Glutamatergic neuron (in vitro differentiated cells): ENCODE data around the gene EXOSC10. TPM values are rescaled to one million over a fixed set of nuclear protein-coding genes. Genes with fewer than 3 reads are reported as not detected.
"Not testable (repeated sequence)": the region's sequence is repeated elsewhere in the genome, so short reads cannot be mapped to it uniquely, and the experiment has no call there.

ENCODE experiments used
- DNase-seq: peaks from one replicate; pipeline ENCODE4 v3.0.0; 2022
- H3K27ac Mint-ChIP-seq: one replicate; pipeline ENCODE4 v1.8.0; 2020; ENCODE audit warnings: mild to moderate bottlenecking, mixed read lengths, inconsistent platforms; ENCODE audit not compliant: unreplicated experiment
- H3K27me3 Mint-ChIP-seq: one replicate; pipeline ENCODE4 v1.8.0; 2020; ENCODE audit warnings: mild to moderate bottlenecking, moderate library complexity, mixed read lengths, inconsistent platforms; ENCODE audit not compliant: unreplicated experiment
- H3K36me3 Mint-ChIP-seq: one replicate; pipeline ENCODE4 v1.8.0; 2020; ENCODE audit warnings: mild to moderate bottlenecking, mixed read lengths, inconsistent platforms; ENCODE audit not compliant: unreplicated experiment
- H3K4me1 Mint-ChIP-seq: one replicate; pipeline ENCODE4 v1.8.0; 2020; ENCODE audit warnings: mild to moderate bottlenecking, low read depth, mixed read lengths, inconsistent platforms; ENCODE audit not compliant: unreplicated experiment
- H3K4me3 Mint-ChIP-seq: one replicate; pipeline ENCODE4 v1.8.0; 2020; ENCODE audit warnings: mild to moderate bottlenecking, mixed read lengths, inconsistent platforms; ENCODE audit not compliant: unreplicated experiment
- H3K9me3 Mint-ChIP-seq: one replicate; pipeline ENCODE4 v1.8.0; 2020; ENCODE audit warnings: mild to moderate bottlenecking, moderate library complexity, mixed read lengths, inconsistent platforms; ENCODE audit not compliant: unreplicated experiment
- CTCF ChIP-seq: fragments of 200-600 bp; sonication (generic); IDR thresholded peaks from one replicate; pipeline ENCODE4 v1.5.0; 2021; ENCODE audit not compliant: partially characterized antibody, unreplicated experiment
- total RNA-seq: library from RNA; stranded (reverse); fragmentation: NEBNext Ultra II Directional; extraction: Animal tissue kit (Norgen Biotek cat#: 25700); gene quantifications from one replicate; pipeline ENCODE4 v1.2.1, GENCODE V29; 2021; ENCODE audit not compliant: unreplicated experiment

Gene EXOSC10
- total RNA-seq, 1 donor from 2014 or later, result 111 TPM

DNA sequence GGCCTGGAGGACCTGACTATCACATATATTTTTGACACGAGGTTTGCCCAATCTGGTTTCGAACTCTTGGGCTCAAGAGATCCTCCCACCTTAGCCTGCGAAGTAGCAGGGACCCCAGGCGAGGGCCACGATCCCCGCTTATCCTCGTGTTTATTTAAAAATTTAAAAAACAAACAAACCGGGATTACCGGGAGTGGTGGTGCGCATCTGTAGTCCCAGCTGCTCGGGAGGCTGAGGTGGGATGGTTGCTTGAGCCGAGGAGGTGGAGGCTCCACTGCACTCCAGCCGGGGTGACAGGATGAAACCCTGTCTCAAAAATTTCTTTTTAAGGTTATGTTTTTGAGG, 452 bp upstream of the EXOSC10 start:
- H3K36me3 Mint-ChIP-seq, result no peaks in the 10 kb centered on the region
- peaks cover 2% of the 10 kb centered on the region for H3K27me3 Mint-ChIP-seq
- peak overlapping the region; percentile 95 for H3K27ac Mint-ChIP-seq
- H3K4me3 Mint-ChIP-seq, result peak overlapping the region; percentile 93
- no peaks in the 10 kb centered on the region for H3K9me3 Mint-ChIP-seq
- H3K4me1 Mint-ChIP-seq, result peaks cover 5% of the 10 kb centered on the region
- no peak for TF ChIP-seq CTCF
- DNase-seq, result no peak

DNA sequence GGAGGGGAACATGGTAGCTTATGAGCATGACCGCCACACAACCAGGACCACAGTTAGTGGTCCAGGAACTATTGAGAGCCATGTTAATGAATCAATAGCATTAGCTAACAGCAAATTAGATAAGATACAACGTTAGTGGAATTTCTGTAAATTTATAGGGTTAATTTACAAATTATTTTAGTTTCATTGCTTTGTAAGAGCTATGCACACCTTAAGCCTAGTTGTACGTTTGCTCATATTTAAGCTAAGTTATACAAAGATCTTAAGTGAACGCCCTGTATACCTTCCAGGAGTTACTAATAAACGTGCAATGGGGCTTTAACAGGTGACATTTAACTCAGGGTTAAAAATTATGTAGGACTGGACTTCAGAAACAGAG, 749 bp downstream of the EXOSC10 start:
- Mint-ChIP-seq H3K4me3 (peak overlapping the region; percentile 93), H3K4me1 (peaks cover 5% of the 10 kb centered on the region), H3K36me3 (no peaks in the 10 kb centered on the region), H3K27me3 (peaks cover 2% of the 10 kb centered on the region), H3K27ac (peak overlapping the region; percentile 81), H3K9me3 (no peaks in the 10 kb centered on the region)
- DNase-seq, result no peak
- no peak for TF ChIP-seq CTCF

DNA sequence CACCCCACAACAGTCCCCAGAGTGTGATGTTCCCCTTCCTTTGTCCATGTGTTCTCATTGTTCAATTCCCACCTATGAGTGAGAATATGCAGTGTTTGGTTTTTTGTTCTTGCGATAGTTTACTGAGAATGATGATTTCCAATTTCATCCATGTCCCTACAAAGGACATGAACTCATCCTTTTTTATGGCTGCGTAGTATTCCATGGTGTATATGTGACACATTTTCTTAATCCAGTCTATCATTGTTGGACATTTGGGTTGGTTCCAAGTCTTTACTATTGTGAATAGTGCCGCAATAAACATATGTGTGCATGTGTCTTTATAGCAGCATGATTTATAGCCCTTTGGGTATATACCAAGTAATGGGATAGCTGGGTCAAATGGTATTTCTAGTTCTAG, 15.9 kb downstream of the EXOSC10 start:
- DNase-seq, H3K9me3 Mint-ChIP-seq, H3K36me3 Mint-ChIP-seq, H3K4me3 Mint-ChIP-seq, H3K27me3 Mint-ChIP-seq, H3K27ac Mint-ChIP-seq, H3K4me1 Mint-ChIP-seq: not testable (repeated sequence)

DNA sequence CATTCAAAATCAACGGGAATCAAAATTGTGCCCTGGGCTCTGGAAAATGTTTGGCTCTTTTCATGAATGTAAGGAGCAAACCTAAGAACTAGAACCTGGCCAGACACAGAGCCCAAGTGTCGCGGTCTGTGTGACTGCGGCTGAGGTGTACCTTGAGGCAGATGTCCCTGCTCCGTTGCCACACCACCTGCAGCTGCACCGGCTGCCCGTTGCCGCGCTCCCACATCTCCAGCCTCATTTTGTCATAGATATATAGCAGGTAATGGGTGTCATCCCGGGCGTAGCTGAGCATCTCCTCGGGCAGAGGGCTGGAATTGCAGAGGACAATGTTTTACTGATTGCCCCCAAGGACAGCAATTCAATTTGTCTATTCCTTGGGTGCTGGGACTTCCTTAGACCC, 18.7 kb downstream of the EXOSC10 start:
- no peaks in the 10 kb centered on the region for H3K4me1 Mint-ChIP-seq
- no peak for TF ChIP-seq CTCF

GRCh38 chr1:11078631-11079030, 21.0 kb downstream of the EXOSC10 start:
- H3K36me3 Mint-ChIP-seq, result no peaks in the 10 kb centered on the region
- no peaks in the 10 kb centered on the region for H3K4me1 Mint-ChIP-seq
- H3K27me3 Mint-ChIP-seq, result peaks cover 5% of the 10 kb centered on the region
- no peak overlapping the region for H3K4me3 Mint-ChIP-seq
- H3K9me3 Mint-ChIP-seq, result peaks cover 2% of the 10 kb centered on the region
- TF ChIP-seq CTCF, result no peak
- no peak for DNase-seq
- H3K27ac Mint-ChIP-seq, result peak overlapping the region; percentile 59

More for the DNA sequence above, 18.7 kb downstream of the EXOSC10 start:
- Mint-ChIP-seq H3K27me3 (peaks cover 5% of the 10 kb centered on the region), H3K4me3 (no peak overlapping the region), H3K27ac (no peak overlapping the region), H3K9me3 (peaks cover 2% of the 10 kb centered on the region), H3K36me3 (no peaks in the 10 kb centered on the region)
- DNase-seq, result no peak

- not testable (repeated sequence) for H3K36me3 Mint-ChIP-seq, H3K4me3 Mint-ChIP-seq, H3K27ac Mint-ChIP-seq, DNase-seq
- Mint-ChIP-seq H3K27me3 (peaks cover 16% of the 10 kb centered on the region), H3K9me3 (peaks cover 11% of the 10 kb centered on the region), H3K4me1 (peaks cover 26% of the 10 kb centered on the region)
Measured at GRCh38 chr1:11073398-11073797, 26.3 kb downstream of the EXOSC10 start.
